ENCODE data around the gene RNF43.
"Not testable (repeated sequence)": the region's sequence is repeated elsewhere in the genome, so short reads cannot be mapped to it uniquely, and the experiment has no call there.

Gene RNF43

GRCh38 chr17:58403311-58403710 is 14.0 kb downstream of the RNF43 start:
- no peak for DNase-seq

DNA sequence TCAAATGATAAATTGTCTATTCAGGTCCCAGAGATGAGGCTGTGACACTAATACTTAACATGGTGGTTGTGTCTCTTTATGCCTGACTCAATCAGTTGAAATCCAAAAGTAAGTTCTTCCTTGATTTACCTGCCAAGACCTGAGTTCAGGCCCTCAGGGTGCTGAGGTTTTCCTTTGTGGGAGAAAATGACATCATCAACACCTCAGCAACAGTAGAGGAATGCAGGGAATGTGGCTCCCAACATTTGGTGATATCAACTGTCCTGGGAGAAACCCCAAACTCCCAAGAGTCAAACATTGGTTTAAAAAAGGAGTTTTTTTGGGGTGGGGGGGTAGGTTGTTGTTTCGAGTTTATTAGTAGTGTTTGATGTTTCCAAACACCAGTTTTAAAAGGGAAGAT is 14.7 kb downstream of the RNF43 start:
- no peak for DNase-seq

GRCh38 chr17:58402047-58402446 is 15.3 kb downstream of the RNF43 start:
- no peak for DNase-seq

DNA sequence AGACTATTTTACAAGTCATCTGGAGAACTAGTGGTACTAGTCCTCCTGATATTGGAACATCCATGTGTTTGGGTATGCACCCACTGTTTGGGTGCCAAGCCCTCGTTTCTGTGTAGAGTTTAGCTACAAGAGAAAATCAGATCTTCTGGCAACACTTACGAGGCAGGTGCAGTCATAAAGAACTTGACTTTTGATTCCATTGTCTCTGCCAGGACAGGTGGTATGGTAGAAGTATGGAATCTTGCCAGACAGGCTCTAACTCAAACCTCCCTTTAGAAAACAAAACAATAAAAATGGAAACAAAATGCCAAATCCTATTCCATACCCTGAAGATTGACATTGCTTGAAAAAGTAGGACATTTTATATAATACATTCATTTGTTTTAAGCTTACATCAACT is 16.0 kb downstream of the RNF43 start:
- peak; percentile 58 for DNase-seq

- no peak for DNase-seq
Measured at GRCh38 chr17:58400826-58401225, 16.5 kb downstream of the RNF43 start.

DNA sequence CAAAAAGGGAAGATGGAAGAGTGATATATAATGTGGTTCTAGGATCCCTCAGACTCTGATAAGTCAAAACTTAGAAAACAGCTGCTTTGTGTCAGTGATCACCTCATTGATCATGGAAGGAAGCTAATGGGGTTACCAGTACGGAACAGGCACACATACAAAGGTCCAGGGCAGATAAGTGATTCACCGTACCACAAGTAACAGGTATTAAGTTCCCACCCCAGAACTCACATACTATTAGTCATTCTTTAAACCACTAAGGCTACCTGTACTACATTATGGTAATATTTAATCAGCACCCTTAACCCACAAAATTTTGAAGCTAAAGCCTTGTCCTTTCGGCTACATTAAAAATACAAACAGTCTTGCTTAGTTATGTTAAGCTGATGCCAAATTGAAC is 17.4 kb downstream of the RNF43 start:
- DNase-seq = no peak

DNA sequence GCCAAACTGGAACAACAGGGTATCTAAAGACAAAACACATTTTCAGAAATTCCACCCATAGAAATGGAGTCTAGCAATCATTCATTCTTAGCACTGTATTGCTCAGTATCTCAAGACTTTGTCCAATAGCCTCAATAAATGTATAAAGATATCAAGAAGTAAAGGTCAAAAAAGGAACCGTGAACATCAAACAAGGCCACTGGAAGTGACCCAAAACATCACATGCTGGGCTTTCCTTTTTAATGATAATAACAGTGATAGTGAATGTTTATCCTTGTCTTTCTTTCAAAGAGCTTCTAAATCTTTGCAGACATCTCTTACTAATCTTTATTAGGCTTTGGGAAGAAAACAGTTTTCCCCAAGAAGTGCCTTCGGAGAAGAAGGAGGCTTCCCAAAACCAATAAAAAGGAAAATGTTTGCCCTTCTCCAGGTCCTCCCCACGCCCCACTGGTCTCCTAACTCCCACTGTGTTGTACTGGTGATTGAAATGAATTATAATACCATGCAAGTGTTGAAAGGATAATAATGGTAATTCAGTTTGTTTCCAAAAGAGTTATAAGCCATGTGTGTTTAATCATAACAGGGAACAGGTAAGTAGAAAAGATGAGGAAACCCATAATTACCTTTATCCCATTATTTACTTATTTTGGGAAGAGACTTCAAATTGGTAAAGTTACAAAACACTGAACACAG is 18.6 kb downstream of the RNF43 start:
- DNase-seq = no peak

DNA sequence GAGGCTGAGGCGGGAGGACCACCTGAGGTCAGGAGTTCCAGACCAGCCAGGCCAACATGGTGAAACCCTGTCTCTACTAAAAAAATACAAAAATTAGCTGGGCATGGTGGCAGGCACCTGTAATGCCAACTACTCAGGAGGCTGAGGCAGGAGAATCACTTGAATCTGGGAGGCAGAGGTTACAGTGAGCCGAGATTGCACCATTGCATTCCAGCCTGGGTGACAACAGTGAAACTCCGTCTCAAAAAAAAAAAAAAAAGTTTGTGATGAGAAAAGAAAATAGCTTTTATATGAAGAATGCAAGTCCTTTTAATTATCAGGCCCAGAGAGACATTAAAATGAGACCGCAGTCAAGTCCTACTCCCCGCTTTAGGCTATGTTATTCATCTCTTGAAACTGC is 19.9 kb downstream of the RNF43 start:
- not testable (repeated sequence) for DNase-seq

DNA sequence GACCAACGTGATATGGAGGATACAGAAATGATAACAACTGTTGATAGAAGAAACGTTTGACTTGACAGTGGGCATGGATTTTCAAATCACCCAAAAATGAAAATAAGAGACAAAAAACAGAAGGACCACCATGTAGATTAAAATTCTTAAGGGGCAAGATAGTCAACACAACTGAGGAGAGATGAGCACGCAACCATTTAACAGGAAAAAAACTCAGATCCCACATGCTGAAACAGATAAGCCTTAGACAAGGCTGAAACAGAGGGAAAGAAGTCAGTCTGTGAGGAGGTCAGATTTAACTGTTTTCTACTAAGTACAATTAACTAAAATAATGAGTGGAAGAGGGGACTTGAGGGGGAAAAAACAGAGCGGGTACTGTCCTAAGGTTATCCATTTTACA is 21.2 kb downstream of the RNF43 start:
- no peak for DNase-seq

- no peak for DNase-seq
Measured at GRCh38 chr17:58394534-58395223, 22.7 kb downstream of the RNF43 start.

DNA sequence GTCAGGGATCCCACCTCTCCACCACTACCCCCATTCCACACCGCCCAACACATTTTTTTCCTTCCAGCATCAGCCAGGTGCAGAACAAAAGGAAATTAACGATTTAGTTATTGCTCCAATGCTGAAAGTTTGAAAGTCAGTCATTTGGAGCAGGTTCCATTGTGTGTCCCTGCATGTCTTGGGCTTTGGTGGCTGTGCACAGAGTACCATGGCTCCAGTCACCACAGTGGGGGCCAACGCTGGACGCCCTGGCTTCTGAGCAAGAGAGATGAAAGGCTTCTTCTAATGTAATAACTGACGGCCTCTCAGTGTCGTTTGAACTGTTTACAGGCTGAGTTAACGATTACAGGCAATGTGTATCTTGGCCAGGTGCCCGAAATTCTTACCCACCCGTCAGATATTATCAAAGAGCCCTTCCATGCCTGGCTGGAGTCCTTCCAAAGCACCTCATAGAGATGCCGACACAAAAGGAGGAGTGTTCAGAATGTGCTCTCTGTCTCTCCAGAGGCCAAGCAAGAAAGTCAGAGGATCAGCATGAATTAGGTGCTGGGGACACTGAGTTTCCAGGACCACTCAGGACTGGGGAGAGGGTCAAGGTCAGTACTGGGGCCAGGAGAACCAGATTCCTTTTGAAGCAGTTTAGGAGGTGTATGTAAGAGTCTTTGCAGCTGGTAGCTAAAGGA is 25.9 kb downstream of the RNF43 start:
- DNase-seq = peak; percentile 99

DNA sequence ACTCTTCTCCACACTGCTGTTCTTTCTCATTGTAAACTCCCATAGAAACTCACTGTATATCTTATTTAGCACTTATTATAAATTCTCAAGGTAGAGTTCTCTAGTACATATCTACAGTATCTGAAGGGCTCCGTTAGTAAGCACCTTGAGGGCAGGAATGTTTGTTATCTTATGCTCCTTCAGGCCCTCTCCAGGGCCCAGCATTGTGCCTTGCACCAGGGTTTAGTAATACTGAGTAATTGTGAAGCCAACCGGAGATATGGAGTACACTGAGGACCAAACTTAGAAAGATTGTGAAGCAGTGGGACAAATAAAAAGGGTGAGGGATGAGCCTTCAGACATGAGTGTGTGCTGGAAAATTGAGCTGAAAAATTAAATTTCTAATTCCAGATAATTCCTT is 26.4 kb downstream of the RNF43 start:
- DNase-seq = no peak

DNA sequence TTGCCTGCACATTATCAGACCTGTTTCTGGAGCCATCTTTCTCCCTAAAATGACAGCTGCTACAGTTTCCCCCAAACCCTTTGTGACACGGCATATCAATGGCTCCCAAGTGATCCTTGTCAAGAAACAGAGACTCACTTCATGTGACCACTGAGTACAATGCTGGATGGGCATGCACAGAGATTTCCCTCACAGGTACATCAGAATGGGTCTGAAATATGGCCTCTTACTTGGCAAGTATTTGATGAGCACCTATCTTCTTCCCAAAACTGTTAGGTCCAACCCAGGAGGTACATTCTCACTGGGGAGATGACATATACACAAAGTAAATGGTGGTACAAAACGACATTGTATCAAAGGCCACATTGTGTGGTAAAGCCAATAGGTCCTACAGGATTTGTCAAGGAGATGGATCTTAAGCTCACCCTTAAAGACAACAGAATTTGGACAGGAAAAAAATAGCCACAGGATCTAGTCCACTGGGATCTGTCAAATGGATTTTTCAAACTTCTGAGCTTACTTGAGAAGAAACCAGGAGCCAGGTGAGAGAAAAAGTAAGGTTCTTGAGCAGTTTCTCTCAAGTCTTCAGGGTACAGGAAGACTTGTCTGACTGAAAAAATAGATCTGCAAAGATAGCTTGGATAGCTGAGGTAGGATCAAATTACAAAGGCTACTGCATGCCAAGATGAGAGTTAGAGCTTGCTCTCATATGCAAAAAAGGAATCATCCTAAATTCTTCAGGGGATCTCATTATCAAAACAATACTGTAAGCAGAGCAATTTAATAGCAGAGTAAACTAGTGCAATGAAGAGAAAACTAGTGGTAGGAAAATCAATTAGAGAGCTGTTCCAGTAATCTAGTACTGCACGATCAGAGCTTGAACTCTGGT is 28.8 kb downstream of the RNF43 start:
- DNase-seq = peak; percentile 14

DNA sequence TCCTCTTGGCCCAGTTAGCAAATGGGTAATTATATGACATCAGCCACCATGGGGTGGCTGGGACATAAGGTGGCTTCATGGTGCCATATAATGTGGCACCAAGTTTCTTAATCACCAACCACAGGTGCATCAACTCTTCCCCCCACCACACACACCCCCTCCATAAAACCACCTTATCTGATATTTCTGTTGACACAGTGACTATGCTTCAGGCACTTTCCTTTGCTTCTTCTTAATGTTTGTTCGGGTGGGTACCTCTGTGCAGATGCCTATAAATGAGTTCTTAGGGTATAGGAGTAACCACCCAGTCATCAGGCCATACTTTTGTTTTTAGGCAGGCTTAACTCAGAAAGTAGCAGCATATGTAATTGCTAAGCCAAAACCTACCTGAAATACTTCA is 29.5 kb downstream of the RNF43 start:
- no peak for DNase-seq

DNA sequence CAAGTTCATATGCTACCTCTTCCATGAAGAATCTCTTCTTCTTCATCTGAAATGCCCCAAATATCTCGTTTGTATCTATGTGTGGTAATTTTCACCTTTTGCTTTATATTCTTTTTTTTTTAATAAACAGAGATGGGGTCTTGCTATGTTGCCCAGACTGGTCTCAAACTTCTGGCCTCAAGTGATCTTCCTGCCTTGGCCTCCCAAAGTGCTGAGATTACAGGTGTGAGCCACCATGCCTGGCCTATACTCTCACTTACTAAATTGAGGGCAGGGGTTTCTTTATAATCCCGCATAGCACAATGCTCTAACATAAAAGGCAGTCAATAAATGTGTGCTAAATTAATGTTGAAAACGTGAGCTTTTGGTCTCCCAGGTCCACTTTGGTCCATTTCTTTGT is 30.6 kb downstream of the RNF43 start:
- DNase-seq = no peak

- no peak for DNase-seq
Measured at GRCh38 chr17:58385359-58385899, 31.9 kb downstream of the RNF43 start.

- no peak for DNase-seq
Measured at GRCh38 chr17:58384897-58385296, 32.4 kb downstream of the RNF43 start.

- no peak for DNase-seq
Measured at GRCh38 chr17:58383892-58384462, 33.4 kb downstream of the RNF43 start.

- no peak for DNase-seq
Measured at GRCh38 chr17:58382872-58383242, 34.5 kb downstream of the RNF43 start.

DNA sequence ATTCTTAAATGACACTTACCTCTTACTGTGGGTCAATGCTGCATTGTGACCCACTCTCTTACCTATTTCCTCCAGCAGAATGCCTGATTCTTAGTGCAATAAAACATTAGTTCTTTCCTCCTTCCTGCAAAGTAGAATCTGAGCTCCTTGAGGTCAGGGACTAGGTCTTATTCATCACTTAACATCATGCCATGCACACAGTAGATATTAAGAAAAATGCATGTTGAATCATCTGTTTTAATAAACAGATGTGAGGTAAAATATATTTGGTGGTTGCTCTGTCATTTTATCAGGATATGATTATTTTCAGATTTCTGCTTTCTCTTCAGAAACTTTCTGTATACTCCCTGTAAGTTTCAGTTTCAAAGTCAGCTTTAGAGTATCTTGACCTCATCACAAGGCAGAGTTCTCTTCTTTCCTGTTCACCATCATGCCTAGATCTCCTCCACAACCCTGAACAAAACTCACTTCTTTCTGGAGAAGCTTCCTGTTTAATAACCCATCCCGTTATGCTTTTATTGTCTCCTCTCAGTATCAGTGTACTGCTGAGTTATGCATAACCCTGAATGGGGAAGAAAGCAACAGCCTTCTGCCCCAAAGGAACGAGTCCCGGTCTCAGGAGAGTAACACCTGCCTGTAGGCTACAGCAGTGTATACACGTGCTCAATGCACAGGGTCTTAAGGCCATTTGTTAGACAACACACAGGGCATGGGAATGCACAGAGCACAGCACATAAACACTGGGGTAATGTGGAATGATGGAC is 35.0 kb downstream of the RNF43 start:
- DNase-seq = no peak

DNA sequence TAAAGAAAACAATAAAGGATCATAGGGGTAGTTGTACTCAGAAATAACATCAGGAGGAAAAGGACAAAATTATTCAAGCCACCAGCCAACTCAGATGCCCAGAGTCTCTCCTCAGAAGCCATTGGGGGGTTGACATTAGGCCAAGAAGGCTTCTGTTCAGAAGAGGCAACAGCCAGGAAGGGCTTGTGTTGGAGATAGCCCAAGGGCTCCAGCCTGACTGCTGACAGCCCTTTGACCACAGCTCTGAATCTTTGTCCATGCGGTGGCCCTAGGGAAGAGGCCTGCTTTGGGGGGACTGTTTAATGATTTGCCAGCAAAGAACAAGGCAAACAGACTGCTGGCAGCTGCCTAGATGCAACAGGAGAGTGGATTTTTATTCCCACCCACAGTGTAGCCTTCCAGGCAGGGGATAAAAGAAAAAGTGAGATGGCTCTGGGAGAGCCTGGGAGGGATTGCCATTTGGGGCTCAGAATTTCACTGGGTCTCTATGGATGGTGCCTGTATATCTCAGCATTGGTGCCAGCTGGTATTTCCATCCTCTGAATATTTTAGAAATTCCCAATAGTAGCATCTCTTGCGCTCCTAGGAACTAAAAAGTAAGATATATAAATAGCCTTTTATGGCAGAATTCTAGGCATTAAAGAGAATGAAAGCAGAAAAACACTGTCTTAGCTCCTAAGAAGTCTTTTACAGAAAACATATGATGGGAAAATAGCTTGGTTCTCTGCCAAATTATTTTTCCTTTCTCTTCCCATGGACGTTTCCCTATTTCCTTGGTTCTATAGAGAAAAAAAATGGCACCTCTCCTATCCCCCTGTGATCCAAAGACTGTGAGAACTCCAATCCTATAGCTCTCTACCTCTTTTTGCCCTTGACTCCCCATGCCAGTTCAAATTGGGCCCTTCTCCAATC is 36.0 kb downstream of the RNF43 start:
- DNase-seq = no peak

Measured in NCI-H510A treated with DMSO at 0.1 percent for 48 hours (cell line).